Measurements from ENCODE around the gene RASA3. TPM values are rescaled to one million over a fixed set of nuclear protein-coding genes. Genes with fewer than 3 reads are reported as not detected.

RASA3 gene
- total RNA-seq, 2 donors from 2014 or later, result 8.6 to 12.5 TPM

- TF ChIP-seq CTCF (IDR thresholded peaks at IDR 0.05), result no peak
- no peak for TF ChIP-seq POLR2AphosphoS5 (IDR thresholded peaks at IDR 0.05)
- TF ChIP-seq POLR2A (IDR thresholded peaks at IDR 0.05), result no peak
- WGBS, result 96% methylated on average over 20 of the region's 20 CpGs
- DNase-seq (ENCODE audit: low spot score), result no peak
- no peaks in the 10 kb centered on the region for H3K36me3 ChIP-seq
- intact Hi-C loops (cut with DNase I), result no loop called here
- H3K27me3 ChIP-seq (replicated peaks; ENCODE audit: insufficient read depth), result no peaks in the 10 kb centered on the region
- H3K27ac ChIP-seq, result no peak overlapping the region
- no peak overlapping the region for H3K4me3 ChIP-seq
- H3K9me3 ChIP-seq, result no peaks in the 10 kb centered on the region
- peaks cover 7% of the 10 kb centered on the region for H3K4me1 ChIP-seq (replicated peaks)
Measured at GRCh38 chr13:114061744-114062143, 70.7 kb downstream of the RASA3 start.

- Histone ChIP-seq H3K36me3 (no peaks in the 10 kb centered on the region), H3K27ac (peak overlapping the region in 1 of 2 donors; percentile 49), H3K9me3 (no peaks in the 10 kb centered on the region), H3K27me3 (replicated peaks; ENCODE audit: insufficient read depth) (no peaks in the 10 kb centered on the region), H3K4me3 (no peak overlapping the region), H3K4me1 (replicated peaks) (peaks cover 7% of the 10 kb centered on the region)
- TF ChIP-seq POLR2A (IDR thresholded peaks at IDR 0.05) (no peak), CTCF (IDR thresholded peaks at IDR 0.05) (no peak), POLR2AphosphoS5 (IDR thresholded peaks at IDR 0.05) (no peak)
- no peak for DNase-seq (ENCODE audit: low spot score)
- 98% methylated on average over 18 of the region's 18 CpGs for WGBS
- intact Hi-C loops (cut with DNase I), result no loop called here
Measured at GRCh38 chr13:114061047-114061446, 71.4 kb downstream of the RASA3 start.

GRCh38 chr13:114059946-114060860 lies 72.2 kb downstream of the RASA3 start:
- intact Hi-C loops (cut with DNase I), result no loop called here
- Histone ChIP-seq H3K4me3 (peak overlapping the region in 1 of 2 donors; percentile 10), H3K4me1 (replicated peaks) (no peaks in the 10 kb centered on the region), H3K36me3 (no peaks in the 10 kb centered on the region), H3K27me3 (replicated peaks; ENCODE audit: insufficient read depth) (no peaks in the 10 kb centered on the region), H3K9me3 (no peaks in the 10 kb centered on the region), H3K27ac (peak overlapping the region in 1 of 2 donors; percentile 49)
- WGBS, result 64% methylated on average over 48 of the region's 53 CpGs
- peak; percentile 69 for TF ChIP-seq POLR2AphosphoS5 (IDR thresholded peaks at IDR 0.05)
- no peak for TF ChIP-seq POLR2A (IDR thresholded peaks at IDR 0.05)
- TF ChIP-seq CTCF (IDR thresholded peaks at IDR 0.05), result no peak
- DNase-seq (ENCODE audit: low spot score), result peak; percentile 58

DNA sequence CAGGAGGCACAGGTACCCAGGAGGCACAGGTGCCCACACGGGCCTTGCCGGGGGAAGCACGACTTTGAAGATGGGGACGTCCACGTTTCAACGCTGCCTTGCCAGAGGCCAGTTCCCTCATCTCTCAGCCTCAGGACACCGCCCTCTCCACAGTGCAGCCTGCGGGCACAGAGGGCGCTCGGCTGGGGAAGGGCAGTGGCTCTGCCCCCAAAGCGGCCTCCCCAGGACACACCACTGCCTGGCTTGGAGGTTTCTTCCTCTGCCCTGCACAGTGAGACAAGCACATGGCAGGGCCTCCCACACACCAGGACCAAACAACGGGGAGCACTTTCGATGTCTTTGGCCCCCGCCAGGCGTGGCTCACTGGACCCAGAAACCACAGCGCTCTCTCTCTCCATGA lies 73.0 kb downstream of the RASA3 start:
- Histone ChIP-seq H3K27ac (no peak overlapping the region), H3K27me3 (replicated peaks; ENCODE audit: insufficient read depth) (no peaks in the 10 kb centered on the region), H3K4me3 (no peak overlapping the region), H3K36me3 (no peaks in the 10 kb centered on the region), H3K4me1 (replicated peaks) (no peaks in the 10 kb centered on the region), H3K9me3 (no peaks in the 10 kb centered on the region)
- WGBS, result 97% methylated on average over 16 of the region's 16 CpGs
- intact Hi-C loops (cut with DNase I), result no loop called here
- DNase-seq (ENCODE audit: low spot score), result no peak
- no peak for TF ChIP-seq CTCF (IDR thresholded peaks at IDR 0.05)
- TF ChIP-seq POLR2A (IDR thresholded peaks at IDR 0.05), result no peak
- no peak for TF ChIP-seq POLR2AphosphoS5 (IDR thresholded peaks at IDR 0.05)
